HT-29 (cell line): ENCODE data around the gene SRRM2. TPM values are rescaled to one million over a fixed set of nuclear protein-coding genes. Genes with fewer than 3 reads are reported as not detected.

ENCODE experiments used
- DNase-seq: peaks from one replicate; pipeline ENCODE4 v3.0.0-alpha.2; 2015; ENCODE audit warnings: low spot score
- total RNA-seq: library from RNA; depleted of rRNA; stranded (reverse); fragments of >200 nt; shearing (Covaris generic); gene quantifications from 2 replicates; pipeline ENCODE4 v1.2.3, GENCODE V29; 2014

The SRRM2 gene
- total RNA-seq, 1 experiment from 2014 or later: 132 TPM

- peak; percentile 86 for DNase-seq
Observed at GRCh38 chr16:2777231-2777902, 24.9 kb downstream of the SRRM2 start, which contains the start of gene ELOB. Gene ELOB (minus strand): TSS chr16:2777280. CDS start chr16:2777239, 41 bp downstream.

DNA sequence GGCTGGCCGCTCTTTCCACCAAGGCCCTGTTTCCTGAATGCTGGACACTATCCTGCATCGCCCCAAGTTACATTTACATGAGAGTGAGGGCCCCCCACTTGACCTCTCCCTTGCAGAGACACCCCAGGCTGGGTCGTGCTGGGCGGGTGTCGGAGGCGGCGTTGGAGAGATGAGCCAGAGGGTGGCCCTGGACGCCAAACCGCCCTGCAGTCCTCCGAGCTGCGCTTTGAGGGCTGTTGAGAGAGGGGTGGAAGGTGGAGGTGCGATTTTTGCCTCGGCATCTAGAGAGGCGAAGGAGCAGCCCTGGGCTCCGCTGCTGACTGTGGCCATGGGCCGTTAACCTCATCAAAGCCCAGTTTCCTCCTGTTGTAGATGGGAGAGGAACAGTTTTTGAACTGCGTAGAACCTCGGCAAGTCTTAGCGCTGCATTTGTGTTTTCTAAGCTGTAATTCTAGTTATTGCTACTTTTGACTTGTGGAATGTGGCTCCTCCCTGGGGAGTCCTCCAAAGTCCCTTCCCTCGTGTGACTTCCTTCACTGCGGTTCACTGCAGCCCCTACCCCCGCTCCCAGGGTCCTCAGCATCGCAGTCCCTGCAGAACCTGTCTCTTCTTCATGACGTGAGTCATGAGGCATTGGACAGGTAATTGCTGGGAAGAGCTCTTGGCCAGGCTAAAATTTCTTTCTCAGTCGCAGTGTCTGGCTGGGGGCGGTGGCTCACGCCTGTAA lies 25.6 kb downstream of the SRRM2 start:
- DNase-seq: peak; percentile 37

- DNase-seq: no peak
Observed at GRCh38 chr16:2778630-2778958, 26.2 kb downstream of the SRRM2 start.

DNA sequence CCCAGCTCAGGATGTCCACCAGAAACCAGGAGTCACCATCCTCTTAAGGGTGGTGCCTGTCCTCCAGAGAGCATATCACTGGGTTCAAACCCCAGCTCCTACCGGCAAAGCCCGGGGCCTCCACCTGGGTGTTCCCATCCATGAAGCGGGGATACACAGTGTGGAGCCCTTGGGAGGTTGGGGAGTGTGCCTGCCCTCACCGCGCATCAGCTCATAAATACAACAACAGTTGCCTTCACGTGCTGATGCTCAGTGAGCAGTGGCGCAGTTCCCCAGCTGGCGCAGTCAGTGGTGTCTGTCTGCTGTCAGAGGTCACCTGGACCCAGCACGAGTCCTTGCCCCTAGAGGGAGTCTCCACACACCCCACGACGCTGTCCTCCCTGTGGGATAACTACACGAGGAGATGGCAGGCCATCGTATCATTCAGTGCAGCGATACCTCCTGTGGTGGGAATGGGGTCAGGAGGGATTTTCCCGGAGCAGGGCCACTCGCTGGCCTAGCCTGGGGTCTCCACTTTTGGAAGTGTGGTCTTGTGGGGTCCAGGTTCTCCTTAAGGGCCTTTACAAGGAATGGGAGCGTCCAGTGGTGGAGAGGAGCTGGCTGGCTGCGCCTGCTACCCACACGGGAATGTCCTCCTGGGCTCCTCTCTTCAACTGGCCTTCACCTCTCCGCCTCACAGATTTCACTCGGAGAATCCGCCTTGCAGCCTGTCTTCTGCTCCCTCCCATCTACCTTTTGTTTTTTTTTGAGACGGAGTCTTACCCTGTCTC lies 26.9 kb downstream of the SRRM2 start:
- no peak for DNase-seq

DNA sequence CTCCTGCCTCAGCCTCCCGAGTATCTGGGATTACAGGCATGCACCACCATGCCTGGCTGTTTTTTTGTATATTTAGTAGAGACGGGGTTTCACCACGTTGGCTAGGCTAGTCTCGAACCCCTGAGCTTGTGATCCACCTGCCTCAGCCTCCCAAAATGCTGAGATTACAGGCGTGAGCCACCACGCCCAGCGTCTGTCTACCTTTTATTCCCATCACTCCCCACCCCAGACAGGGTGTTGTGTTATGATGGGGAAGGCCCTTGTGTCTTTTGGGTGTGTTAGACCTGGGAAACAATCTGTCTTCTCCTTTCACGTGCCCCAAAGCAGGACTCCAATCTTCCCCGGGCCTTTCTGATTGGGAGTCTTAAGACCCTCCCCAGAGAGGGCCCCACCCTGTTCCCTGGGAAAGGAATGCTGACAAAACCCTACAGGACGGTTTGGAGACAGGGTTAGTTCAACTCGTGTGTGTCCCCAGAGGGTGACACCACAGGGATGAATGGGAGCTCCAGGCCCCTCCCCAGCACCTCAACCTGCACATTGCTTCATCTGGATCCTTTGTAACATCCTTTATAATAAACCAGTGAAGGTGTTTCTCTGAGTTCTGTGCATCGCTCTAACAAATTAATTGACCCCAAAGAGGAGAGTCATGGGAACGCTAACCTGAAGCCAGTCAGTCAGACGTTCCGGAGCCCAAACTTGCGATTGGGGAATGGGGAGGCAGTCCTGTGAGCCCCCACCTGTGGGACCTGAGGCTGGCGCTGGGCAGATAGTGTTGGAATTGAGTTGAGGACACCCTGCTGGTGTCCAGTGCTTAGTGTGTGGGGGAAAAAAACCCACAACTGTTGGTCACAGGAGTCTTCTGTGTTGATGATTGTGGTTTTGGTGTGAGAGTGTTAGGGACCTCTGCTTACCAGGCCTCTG lies 27.8 kb downstream of the SRRM2 start:
- no peak for DNase-seq

DNA sequence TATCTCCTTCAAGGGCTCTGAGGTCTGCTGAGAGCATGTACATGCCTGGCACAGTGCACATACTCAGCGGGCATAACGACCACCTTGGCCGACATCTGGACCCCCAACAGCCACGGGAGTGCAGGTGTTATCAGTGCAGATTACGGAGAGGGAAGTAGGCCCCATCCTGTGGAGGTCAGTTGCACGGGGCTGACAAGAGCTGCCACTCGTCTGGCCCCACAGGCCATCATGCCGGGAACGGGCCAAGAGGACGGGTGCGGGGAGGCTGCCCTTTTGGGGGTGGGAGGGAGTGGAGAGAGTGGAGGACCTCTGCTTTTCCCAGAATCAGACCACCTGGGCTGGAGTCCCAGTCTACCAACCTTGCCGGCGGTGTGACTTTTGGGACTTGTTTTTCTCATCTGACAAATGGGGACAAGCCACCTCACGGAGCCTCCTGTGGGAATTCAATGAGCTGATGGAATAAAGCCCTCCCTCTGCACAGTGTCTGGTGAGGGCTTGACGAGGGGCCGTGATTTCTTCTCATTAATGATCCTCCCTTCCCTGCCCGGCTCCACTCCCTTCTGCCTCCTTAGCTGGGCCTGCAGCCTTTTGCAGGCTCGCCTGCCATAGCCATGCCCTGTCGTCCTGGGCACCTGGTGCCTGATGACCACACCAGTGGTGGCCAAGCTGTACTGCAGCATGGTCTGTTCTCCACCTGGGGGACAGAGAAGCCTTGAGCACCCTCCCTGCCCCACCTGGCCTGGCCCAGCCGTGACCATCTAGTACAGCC lies 30.3 kb downstream of the SRRM2 start:
- peak; percentile 37 for DNase-seq

DNA sequence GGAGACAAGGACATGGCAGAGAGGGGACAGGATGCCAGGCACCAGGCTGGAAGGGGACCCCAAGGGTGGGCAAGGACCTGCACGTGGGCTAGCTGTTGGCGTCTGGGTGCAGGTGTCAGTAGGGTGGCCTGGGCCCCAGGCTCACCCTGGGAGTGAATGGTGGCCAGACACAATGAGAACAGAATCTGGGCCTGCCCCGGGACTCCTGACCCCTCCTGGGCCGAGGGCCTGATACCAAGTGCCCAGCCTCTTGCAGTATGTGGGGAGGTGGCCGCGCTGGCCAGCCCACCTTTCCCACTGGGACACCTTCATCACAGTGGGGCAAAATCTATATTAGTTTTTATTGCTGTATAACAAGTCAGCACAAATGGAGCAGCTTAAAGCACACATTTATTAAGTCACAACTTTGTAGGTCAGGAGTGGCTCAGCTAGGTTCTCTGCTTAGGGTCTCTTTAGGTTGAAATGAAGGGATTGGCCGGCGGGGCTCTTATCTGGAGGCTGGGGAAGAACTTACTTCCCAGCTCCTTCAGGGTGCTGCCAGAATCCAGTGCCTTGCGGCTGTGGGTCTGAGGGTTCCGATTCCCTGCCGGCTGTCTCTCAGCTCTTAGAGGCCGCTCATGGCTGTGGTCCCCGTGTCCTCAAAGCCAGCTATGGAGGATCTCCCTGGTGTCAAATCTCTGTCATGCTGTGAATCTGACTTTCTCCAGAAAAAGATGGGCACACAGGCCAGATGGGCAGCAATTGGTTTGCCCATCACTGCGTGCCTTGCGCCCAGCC lies 31.3 kb downstream of the SRRM2 start:
- no peak for DNase-seq

- no peak for DNase-seq
Observed at GRCh38 chr16:2784358-2785100, 32.1 kb downstream of the SRRM2 start.

- DNase-seq: no peak
Observed at GRCh38 chr16:2785101-2785991, 32.9 kb downstream of the SRRM2 start.

GRCh38 chr16:2786061-2786825 lies 33.8 kb downstream of the SRRM2 start:
- no peak for DNase-seq

GRCh38 chr16:2786826-2787151 lies 34.4 kb downstream of the SRRM2 start:
- no peak for DNase-seq

- no peak for DNase-seq
Observed at GRCh38 chr16:2787406-2787805, 35.0 kb downstream of the SRRM2 start, which contains the start of gene PRSS33. Gene PRSS33 (minus strand): TSS chr16:2787560. CDS start chr16:2786547, 1,013 bp downstream.

DNA sequence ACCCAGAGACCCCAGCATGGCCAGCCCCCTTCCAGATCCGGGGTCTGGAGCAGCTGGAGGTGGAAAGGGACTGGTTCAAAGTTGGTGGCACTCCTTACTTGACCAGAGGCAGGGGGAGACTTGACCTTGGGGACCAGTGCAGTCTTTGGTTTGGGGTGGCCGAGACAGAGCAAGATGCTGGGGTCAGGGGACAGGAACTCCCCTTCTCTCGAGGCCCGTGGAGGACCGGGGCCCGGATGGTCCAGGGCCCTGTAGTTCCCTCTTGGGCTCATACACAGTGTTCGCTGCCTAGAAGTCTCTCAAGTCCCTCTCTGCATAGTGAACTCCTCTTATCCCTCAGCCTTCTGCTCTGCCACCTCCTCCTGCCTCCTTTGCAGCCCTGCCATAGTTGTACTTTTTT lies 35.5 kb downstream of the SRRM2 start:
- DNase-seq: no peak

GRCh38 chr16:2790631-2791030 lies 38.2 kb downstream of the SRRM2 start:
- DNase-seq: no peak

- DNase-seq: no peak
Observed at GRCh38 chr16:2791174-2791573, 38.7 kb downstream of the SRRM2 start.

DNA sequence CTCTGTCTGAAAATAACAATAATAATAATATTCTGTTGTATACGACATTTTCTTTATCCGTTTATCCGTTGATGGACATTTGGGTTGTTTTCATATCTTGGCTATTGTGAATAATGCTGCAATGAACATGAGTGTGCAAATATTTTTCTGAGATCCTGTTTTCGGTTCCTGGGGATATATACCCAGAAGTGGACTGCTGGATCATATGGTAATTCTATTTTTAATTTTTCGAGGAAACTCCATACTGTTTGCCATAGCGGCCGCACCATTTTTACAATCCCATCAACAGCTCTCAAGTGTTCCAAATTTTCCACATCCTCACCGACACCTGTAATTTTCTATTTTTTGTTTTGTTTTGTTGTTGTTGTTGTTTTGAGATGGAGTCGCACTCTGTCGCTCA lies 40.5 kb downstream of the SRRM2 start:
- no peak for DNase-seq

GRCh38 chr16:2795395-2796143 lies 43.1 kb downstream of the SRRM2 start:
- DNase-seq: no peak
